Right lobe of liver (tissue), 6 donors: ENCODE data around the gene TUT4. TPM values are rescaled to one million over a fixed set of nuclear protein-coding genes. Genes with fewer than 3 reads are reported as not detected.
A peak's percentile ranks its signal among the peaks of the same experiment; 100 is the strongest.

Experiments used
- ATAC-seq, 4 donors: fragments of 200-7000 bp; cut with Tn5 transposase; one replicate each; pipeline ENCODE4 v1.9.1; 2020; ENCODE audit warnings: mild to moderate bottlenecking in 4 of 4, moderate library complexity in 4 of 4
- DNase-seq, 3 donors: peaks; one replicate each; pipeline ENCODE4 v3.0.0-alpha.2; 2020
- H3K27ac ChIP-seq, 3 donors: fragments of 200-600 bp; one replicate each; pipeline ENCODE4 v1.8.0; 2022
- H3K27me3 ChIP-seq, 2 donors: fragments of 200-600 bp; one replicate each; pipeline ENCODE4 v1.8.0; 2022
- H3K36me3 ChIP-seq, 4 donors: fragments of 200-600 bp; sonication (generic) in 1 of 4; one replicate each; pipeline versions ENCODE4 v1.5.1 to v1.8.0; 2017 to 2022; ENCODE audit warnings: control low read depth in 1 of 4
- H3K4me1 ChIP-seq, 4 donors: fragments of 200-600 bp; sonication (generic) in 1 of 4; one replicate each; pipeline versions ENCODE4 v1.5.1 to v1.8.0; 2017 to 2022; ENCODE audit warnings: control low read depth in 1 of 4
- H3K4me3 ChIP-seq, 3 donors: fragments of 200-600 bp; one replicate each; pipeline ENCODE4 v1.8.0; 2022
- H3K9me3 ChIP-seq, 4 donors: fragments of 200-600 bp; sonication (generic) in 1 of 4; one replicate each; pipeline versions ENCODE4 v1.5.1 to v1.8.0; 2017 to 2022; ENCODE audit warnings: control low read depth in 1 of 4
- POLR2A ChIP-seq: fragments of 450-650 bp; IDR thresholded peaks from one replicate; pipeline ENCODE4 v1.6.1; 2017; ENCODE audit warnings: antibody characterized with exemption, mild to moderate bottlenecking
- WGBS: methylation state at CpG from one replicate; pipeline ENCODE4 v1.1.6; 2018; ENCODE audit warnings: low coverage, low lambda C conversion rate; ENCODE audit not compliant: insufficient coverage; ENCODE audit errors: missing lambda C conversion rate; 5-methylcytosine and 5-hydroxymethylcytosine counted together
- intact Hi-C, 2 donors: fragments of 100-400 bp; cut with DNase I; formaldehyde crosslinking; loops; one replicate each; pipeline versions ENCODE4 v1.11.2 to v1.14.1; 2022
- total RNA-seq, 6 experiments: library from RNA; depleted of rRNA in 2 of 6; stranded (reverse); fragments of >200 nt in 2 of 6; fragmentation: NEBNext Ultra II Directional in 3 of 6; extraction: Animal tissue kit (Norgen Biotek cat#: 25700) in 3 of 6; gene quantifications; one replicate each; pipeline versions ENCODE4 v1.1.0 to v1.2.4, GENCODE V29; 2016 to 2023
- TF ChIP-seq, protein P1 (sequence below), 4 donors: fragments of 200-600 bp in 3 of 4; fragments of 450-650 bp in 1 of 4; IDR thresholded peaks; one replicate each; pipeline versions ENCODE4 v1.5.1 to v1.8.0; 2016 to 2022; ENCODE audit warnings: antibody characterized with exemption in 4 of 4, mild to moderate bottlenecking in 2 of 4
- donor health status: DM: no; HTN: yes; CAD: no.
- donor health status: DM: no; HTN: no; CAD: no.
- donor health status: DM: no; HTN: no; CAD: no.
- donor health status: DM: no; HTN: yes; CAD: no.
- donor health status: DM: no; HTN: yes; CAD: no.

Gene TUT4
- total RNA-seq, 6 experiments from 2014 or later = 16.1 to 33.0 (median 22.8) TPM

- Histone ChIP-seq H3K27me3 (no peaks in the 10 kb centered on the region), H3K27ac (no peak overlapping the region), H3K4me1 (peaks cover 0 to 20% (median 0%) of the 10 kb centered on the region in 4 donors), H3K9me3 (no peaks in the 10 kb centered on the region), H3K4me3 (no peak overlapping the region), H3K36me3 (no peaks in the 10 kb centered on the region)
- DNase-seq (no peak), ATAC-seq (no peak)
- TF ChIP-seq, protein P1, sequence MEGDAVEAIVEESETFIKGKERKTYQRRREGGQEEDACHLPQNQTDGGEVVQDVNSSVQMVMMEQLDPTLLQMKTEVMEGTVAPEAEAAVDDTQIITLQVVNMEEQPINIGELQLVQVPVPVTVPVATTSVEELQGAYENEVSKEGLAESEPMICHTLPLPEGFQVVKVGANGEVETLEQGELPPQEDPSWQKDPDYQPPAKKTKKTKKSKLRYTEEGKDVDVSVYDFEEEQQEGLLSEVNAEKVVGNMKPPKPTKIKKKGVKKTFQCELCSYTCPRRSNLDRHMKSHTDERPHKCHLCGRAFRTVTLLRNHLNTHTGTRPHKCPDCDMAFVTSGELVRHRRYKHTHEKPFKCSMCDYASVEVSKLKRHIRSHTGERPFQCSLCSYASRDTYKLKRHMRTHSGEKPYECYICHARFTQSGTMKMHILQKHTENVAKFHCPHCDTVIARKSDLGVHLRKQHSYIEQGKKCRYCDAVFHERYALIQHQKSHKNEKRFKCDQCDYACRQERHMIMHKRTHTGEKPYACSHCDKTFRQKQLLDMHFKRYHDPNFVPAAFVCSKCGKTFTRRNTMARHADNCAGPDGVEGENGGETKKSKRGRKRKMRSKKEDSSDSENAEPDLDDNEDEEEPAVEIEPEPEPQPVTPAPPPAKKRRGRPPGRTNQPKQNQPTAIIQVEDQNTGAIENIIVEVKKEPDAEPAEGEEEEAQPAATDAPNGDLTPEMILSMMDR (IDR thresholded peaks at IDR 0.05) = no peak
- TF ChIP-seq POLR2A = no peak
- 78% methylated on average over 6 of the region's 6 CpGs for WGBS
- intact Hi-C loops = no loop called here
These were observed 1.4 kb upstream of the TUT4 start for GRCh38 chr1:52554267-52554640.

- 24% methylated on average over 12 of the region's 66 CpGs for WGBS
- peaks cover 0 to 20% (median 0%) of the 10 kb centered on the region in 4 donors for H3K4me1 ChIP-seq
- peak overlapping the region; percentile 94 to 97 (median 95) for H3K27ac ChIP-seq
- no peaks in the 10 kb centered on the region for H3K9me3 ChIP-seq
- ATAC-seq (peak; percentile 78 to 87 (median 86)), DNase-seq (peak; percentile 83 to 90 (median 87))
- H3K36me3 ChIP-seq = no peaks in the 10 kb centered on the region
- no peaks in the 10 kb centered on the region for H3K27me3 ChIP-seq
- TF ChIP-seq, protein P1 (IDR thresholded peaks at IDR 0.05) = no peak
- TF ChIP-seq POLR2A = peak; percentile 40
- H3K4me3 ChIP-seq = peak overlapping the region; percentile 88 to 92 (median 91)
- intact Hi-C loops = no loop called here
These were observed 722 bp upstream of the TUT4 start for GRCh38 chr1:52553362-52554266.

DNA sequence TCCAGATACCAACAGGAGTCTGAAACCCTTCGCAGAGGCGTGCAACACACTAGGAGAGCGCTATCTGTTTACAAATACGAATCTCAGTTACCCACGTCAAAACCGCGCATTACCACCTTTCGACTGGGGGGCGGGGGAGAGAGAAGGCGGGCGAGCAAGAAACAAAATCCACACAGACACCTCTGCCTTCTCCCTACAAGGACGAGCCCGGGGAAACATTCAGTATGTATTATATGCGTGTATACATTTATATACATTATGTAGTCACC is 722 bp downstream of the TUT4 start:
- no peak for TF ChIP-seq POLR2A
- TF ChIP-seq, protein P1 (IDR thresholded peaks at IDR 0.05) = no peak
- peak; percentile 47 to 75 (median 70) for DNase-seq
- H3K36me3 ChIP-seq = no peaks in the 10 kb centered on the region
- peaks cover 0 to 20% (median 0%) of the 10 kb centered on the region in 4 donors for H3K4me1 ChIP-seq
- H3K27ac ChIP-seq = peak overlapping the region; percentile 94 to 97 (median 95)
- peak overlapping the region; percentile 88 to 92 (median 91) for H3K4me3 ChIP-seq
- H3K27me3 ChIP-seq = no peaks in the 10 kb centered on the region
- intact Hi-C loops = no loop called here
- 0% methylated on average over 13 of the region's 14 CpGs for WGBS
- ATAC-seq = peak; percentile 61 to 69 (median 62)
- H3K9me3 ChIP-seq = no peaks in the 10 kb centered on the region

DNA sequence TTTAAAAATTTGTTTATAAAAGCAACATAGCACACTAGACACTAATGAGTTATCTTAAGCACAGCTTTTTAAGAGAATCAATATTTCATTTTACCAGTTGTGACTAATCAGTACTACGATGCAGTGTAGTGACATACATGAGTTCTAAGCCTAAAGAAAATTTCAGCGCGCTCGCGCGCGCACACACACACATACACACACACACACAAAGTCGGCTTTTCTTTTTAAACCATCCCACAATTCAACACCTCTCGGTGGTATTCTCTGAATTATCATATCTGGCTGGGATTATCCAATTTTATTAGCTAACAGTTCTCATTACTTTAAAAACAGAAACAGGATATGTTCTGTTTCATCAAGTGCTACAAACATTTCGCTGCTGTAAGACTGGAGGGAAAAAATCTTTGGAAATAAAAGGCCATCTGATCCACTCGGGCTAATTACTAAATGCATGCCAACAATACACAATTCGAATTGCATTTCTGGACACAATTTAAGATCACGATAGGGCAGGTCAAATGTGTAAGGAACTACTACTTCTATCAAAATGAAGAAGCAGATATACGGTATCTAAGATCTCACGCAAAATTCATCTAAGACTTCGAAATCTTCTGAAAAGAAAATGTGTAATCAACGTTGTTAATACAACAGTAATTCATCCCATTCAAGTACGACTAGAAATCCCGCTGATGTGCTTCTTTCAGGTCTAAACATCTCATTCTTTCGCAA is 1.2 kb downstream of the TUT4 start:
- DNase-seq (no peak), ATAC-seq (no peak)
- 13% methylated on average over 20 of the region's 20 CpGs for WGBS
- no peaks in the 10 kb centered on the region for H3K9me3 ChIP-seq
- intact Hi-C loops = no loop called here
- TF ChIP-seq POLR2A = no peak
- TF ChIP-seq, protein P1 (IDR thresholded peaks at IDR 0.05) = no peak
- H3K4me1 ChIP-seq = peaks cover 0 to 20% (median 0%) of the 10 kb centered on the region in 4 donors
- H3K27ac ChIP-seq = peak overlapping the region; percentile 94 to 97 (median 95)
- no peaks in the 10 kb centered on the region for H3K36me3 ChIP-seq
- no peaks in the 10 kb centered on the region for H3K27me3 ChIP-seq
- H3K4me3 ChIP-seq = peak overlapping the region; percentile 88 to 92 (median 91)
